ENCODE measurements around the gene HSPA5.

- TF ChIP-seq CTCF (tag by site-specific recombination; IDR thresholded peaks at IDR 0.05): no peak
- no peak for TF ChIP-seq ZNF155 (tag by site-specific recombination; IDR thresholded peaks at IDR 0.05)
- TF ChIP-seq YY1 (tag by site-specific recombination; IDR thresholded peaks at IDR 0.05): no peak
- TF ChIP-seq, protein P1, sequence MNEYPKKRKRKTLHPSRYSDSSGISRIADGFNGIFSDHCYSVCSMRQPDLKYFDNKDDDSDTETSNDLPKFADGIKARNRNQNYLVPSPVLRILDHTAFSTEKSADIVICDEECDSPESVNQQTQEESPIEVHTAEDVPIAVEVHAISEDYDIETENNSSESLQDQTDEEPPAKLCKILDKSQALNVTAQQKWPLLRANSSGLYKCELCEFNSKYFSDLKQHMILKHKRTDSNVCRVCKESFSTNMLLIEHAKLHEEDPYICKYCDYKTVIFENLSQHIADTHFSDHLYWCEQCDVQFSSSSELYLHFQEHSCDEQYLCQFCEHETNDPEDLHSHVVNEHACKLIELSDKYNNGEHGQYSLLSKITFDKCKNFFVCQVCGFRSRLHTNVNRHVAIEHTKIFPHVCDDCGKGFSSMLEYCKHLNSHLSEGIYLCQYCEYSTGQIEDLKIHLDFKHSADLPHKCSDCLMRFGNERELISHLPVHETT (tag by site-specific recombination; IDR thresholded peaks at IDR 0.05): no peak
- TF ChIP-seq, protein P2, sequence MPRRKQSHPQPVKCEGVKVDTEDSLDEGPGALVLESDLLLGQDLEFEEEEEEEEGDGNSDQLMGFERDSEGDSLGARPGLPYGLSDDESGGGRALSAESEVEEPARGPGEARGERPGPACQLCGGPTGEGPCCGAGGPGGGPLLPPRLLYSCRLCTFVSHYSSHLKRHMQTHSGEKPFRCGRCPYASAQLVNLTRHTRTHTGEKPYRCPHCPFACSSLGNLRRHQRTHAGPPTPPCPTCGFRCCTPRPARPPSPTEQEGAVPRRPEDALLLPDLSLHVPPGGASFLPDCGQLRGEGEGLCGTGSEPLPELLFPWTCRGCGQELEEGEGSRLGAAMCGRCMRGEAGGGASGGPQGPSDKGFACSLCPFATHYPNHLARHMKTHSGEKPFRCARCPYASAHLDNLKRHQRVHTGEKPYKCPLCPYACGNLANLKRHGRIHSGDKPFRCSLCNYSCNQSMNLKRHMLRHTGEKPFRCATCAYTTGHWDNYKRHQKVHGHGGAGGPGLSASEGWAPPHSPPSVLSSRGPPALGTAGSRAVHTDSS (tag by site-specific recombination; IDR thresholded peaks at IDR 0.05): no peak
- TF ChIP-seq, protein P3, sequence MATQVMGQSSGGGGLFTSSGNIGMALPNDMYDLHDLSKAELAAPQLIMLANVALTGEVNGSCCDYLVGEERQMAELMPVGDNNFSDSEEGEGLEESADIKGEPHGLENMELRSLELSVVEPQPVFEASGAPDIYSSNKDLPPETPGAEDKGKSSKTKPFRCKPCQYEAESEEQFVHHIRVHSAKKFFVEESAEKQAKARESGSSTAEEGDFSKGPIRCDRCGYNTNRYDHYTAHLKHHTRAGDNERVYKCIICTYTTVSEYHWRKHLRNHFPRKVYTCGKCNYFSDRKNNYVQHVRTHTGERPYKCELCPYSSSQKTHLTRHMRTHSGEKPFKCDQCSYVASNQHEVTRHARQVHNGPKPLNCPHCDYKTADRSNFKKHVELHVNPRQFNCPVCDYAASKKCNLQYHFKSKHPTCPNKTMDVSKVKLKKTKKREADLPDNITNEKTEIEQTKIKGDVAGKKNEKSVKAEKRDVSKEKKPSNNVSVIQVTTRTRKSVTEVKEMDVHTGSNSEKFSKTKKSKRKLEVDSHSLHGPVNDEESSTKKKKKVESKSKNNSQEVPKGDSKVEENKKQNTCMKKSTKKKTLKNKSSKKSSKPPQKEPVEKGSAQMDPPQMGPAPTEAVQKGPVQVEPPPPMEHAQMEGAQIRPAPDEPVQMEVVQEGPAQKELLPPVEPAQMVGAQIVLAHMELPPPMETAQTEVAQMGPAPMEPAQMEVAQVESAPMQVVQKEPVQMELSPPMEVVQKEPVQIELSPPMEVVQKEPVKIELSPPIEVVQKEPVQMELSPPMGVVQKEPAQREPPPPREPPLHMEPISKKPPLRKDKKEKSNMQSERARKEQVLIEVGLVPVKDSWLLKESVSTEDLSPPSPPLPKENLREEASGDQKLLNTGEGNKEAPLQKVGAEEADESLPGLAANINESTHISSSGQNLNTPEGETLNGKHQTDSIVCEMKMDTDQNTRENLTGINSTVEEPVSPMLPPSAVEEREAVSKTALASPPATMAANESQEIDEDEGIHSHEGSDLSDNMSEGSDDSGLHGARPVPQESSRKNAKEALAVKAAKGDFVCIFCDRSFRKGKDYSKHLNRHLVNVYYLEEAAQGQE (tag by site-specific recombination; IDR thresholded peaks at IDR 0.05): no peak
Observed at GRCh38 chr9:125272697-125273096, 31.6 kb upstream of the HSPA5 start.

Measured in HEK293 (cell line).